CD4-positive, alpha-beta memory T cell (primary cell): ENCODE measurements around the gene LRRC3. TPM values are rescaled to one million over a fixed set of nuclear protein-coding genes. Genes with fewer than 3 reads are reported as not detected.
"Not testable (repeated sequence)": the region's sequence is repeated elsewhere in the genome, so short reads cannot be mapped to it uniquely, and the experiment has no call there.

Experiments used
- CTCF ChIA-PET: fragments of 350-600 bp; sonication (Branson Sonifier 250); formaldehyde crosslinking; loops from one replicate; lab custom pipeline; 2021; ENCODE audit warnings: inconsistent platforms; ENCODE audit not compliant: partially characterized antibody; lab: Charles Lee
- POLR2A ChIA-PET: fragments of 350-600 bp; sonication (Branson Sonifier 250); formaldehyde crosslinking; loops from one replicate; lab custom pipeline; 2021; ENCODE audit not compliant: partially characterized antibody; lab: Charles Lee
- DNase-seq, 5 donors: peaks; one replicate each; pipeline versions ENCODE4 v3.0.0 to v3.0.0-alpha.2; 2020 to 2022; ENCODE audit warnings: mixed read lengths in 1 of 5
- H3K27ac ChIP-seq: one replicate; pipeline ENCODE4 v1.7.0; 2013; ENCODE audit warnings: low read depth, low read length
- H3K27me3 ChIP-seq: 2 replicates; pipeline ENCODE4 v1.7.0; 2013; ENCODE audit warnings: mild to moderate bottlenecking, low read length, moderate library complexity; ENCODE audit not compliant: insufficient read depth
- H3K36me3 ChIP-seq: 2 replicates; pipeline ENCODE4 v1.7.0; 2013; ENCODE audit warnings: mild to moderate bottlenecking, low read length, moderate library complexity; ENCODE audit not compliant: insufficient read depth
- H3K4me1 ChIP-seq: 2 replicates; pipeline ENCODE4 v1.7.0; 2013; ENCODE audit warnings: mild to moderate bottlenecking, low read length, moderate library complexity; ENCODE audit not compliant: insufficient read depth
- H3K4me3 ChIP-seq, 2 donors: one replicate each; pipeline ENCODE4 v1.7.0; 2013; ENCODE audit warnings: low read length in 2 of 2, mild to moderate bottlenecking in 1 of 2
- H3K9me3 ChIP-seq, 2 donors: one replicate each; pipeline ENCODE4 v1.7.0; 2013; ENCODE audit warnings: low read length in 2 of 2, control low read depth in 1 of 2; ENCODE audit not compliant: control insufficient read depth in 1 of 2
- H3K27ac Mint-ChIP-seq, 7 donors: one replicate each; pipeline ENCODE4 v1.8.0; 2020 to 2021; ENCODE audit warnings: mixed read lengths in 7 of 7, mild to moderate bottlenecking in 6 of 7, inconsistent platforms in 3 of 7, moderate library complexity in 3 of 7
- H3K27me3 Mint-ChIP-seq, 2 donors: one replicate each; pipeline ENCODE4 v1.8.0; 2020 to 2021; ENCODE audit warnings: mixed read lengths in 2 of 2
- H3K36me3 Mint-ChIP-seq, 2 donors: one replicate each; pipeline ENCODE4 v1.8.0; 2020 to 2021; ENCODE audit warnings: mixed read lengths in 2 of 2, inconsistent platforms in 1 of 2, mild to moderate bottlenecking in 1 of 2
- H3K4me1 Mint-ChIP-seq, 4 donors: one replicate each; pipeline ENCODE4 v1.8.0; 2020 to 2021; ENCODE audit warnings: mixed read lengths in 4 of 4, mild to moderate bottlenecking in 1 of 4
- H3K4me3 Mint-ChIP-seq, 8 donors: one replicate each; pipeline ENCODE4 v1.8.0; 2020 to 2021; ENCODE audit warnings: mixed read lengths in 8 of 8, mild to moderate bottlenecking in 7 of 8, moderate library complexity in 6 of 8, inconsistent platforms in 3 of 8
- H3K9me3 Mint-ChIP-seq, 8 donors: one replicate each; pipeline ENCODE4 v1.8.0; 2020 to 2021; ENCODE audit warnings: mixed read lengths in 8 of 8, mild to moderate bottlenecking in 5 of 8, inconsistent platforms in 3 of 8, moderate library complexity in 1 of 8
- intact Hi-C: fragments of 100-400 bp; cut with micrococcal nuclease; formaldehyde crosslinking; loops from one replicate; pipeline ENCODE4 v1.15.1; 2023
- polyA plus RNA-seq, 2 donors: library from polyadenylated mRNA; unstranded; fragments of 300-500 nt; fragmentation: Illumina TruSeq; gene quantifications; one replicate each; pipeline ENCODE4 v1.2.3, GENCODE V29; 2021
- total RNA-seq, 2 experiments: library from RNA; stranded (reverse); gene quantifications; one replicate each; pipeline ENCODE4 v1.2.3, GENCODE V29; 2021

LRRC3 gene
- total and polyA plus RNA-seq, 4 experiments from 2014 or later, result 0.11 to 1.5 (median 1.0) TPM

DNA sequence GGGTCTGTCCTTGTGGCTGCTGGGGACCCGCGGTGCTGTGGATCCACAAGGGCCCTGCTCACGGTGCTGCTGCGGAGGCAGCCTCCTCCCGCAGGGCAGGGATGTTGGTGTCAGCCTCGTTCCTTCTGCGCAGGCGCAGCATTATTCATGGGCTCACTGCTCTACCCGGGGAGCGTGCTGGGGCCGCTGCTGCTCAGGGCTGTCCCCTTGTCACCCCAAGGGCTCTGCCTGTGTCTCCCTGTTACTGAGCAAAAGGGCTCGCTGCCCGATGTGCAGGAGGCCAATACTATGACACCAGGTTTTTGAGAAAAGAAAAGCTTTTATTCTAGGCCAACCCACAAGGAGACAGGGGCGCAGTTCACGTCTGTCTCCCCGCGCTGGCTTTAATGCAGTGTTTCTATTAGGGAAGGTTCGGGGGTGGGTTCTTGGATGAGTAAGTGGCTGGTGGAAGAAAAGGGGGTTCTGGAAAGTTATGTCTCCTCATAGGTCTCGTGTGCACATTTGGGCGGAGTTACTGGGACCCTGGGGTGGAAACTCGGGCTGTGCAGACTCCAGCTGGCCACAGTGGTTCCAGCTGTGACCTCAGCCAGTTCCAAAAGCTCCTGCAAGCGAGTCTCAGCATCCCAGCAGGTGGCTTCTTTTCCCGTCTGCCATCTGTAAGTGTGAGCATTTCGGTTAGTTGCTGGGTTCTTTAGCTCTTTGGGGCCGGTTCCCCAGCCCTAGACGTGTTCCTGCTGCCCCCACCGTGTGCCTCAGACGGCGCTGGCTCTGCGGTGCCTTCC, 40.8 kb upstream of the LRRC3 start:
- Mint-ChIP-seq H3K27me3 (peaks cover 0 to 1% of the 10 kb centered on the region in 2 donors), H3K27ac (no peak overlapping the region), H3K9me3 (peaks cover 0 to 2% (median 0%) of the 10 kb centered on the region in 8 donors), H3K4me3 (no peak overlapping the region), H3K4me1 (peaks cover 0 to 1% (median under 1%) of the 10 kb centered on the region in 4 donors), H3K36me3 (peaks cover 0 to 3% of the 10 kb centered on the region in 2 donors)
- ChIA-PET CTCF (no interaction called here), POLR2A (no interaction called here)
- no peaks in the 10 kb centered on the region for H3K9me3 ChIP-seq
- H3K4me1 ChIP-seq, result no peaks in the 10 kb centered on the region
- no peaks in the 10 kb centered on the region for H3K36me3 ChIP-seq
- no peaks in the 10 kb centered on the region for H3K27me3 ChIP-seq
- H3K4me3 ChIP-seq, result no peak overlapping the region
- no peak for DNase-seq
- intact Hi-C loops, result no loop called here
- H3K27ac ChIP-seq, result no peak overlapping the region

- Histone ChIP-seq H3K36me3 (no peaks in the 10 kb centered on the region), H3K27me3 (no peaks in the 10 kb centered on the region), H3K9me3 (no peaks in the 10 kb centered on the region), H3K27ac (no peak overlapping the region), H3K4me1 (no peaks in the 10 kb centered on the region), H3K4me3 (no peak overlapping the region)
- no peak overlapping the region for H3K4me3 Mint-ChIP-seq
- H3K4me1 Mint-ChIP-seq, result peaks cover 0 to 2% (median under 1%) of the 10 kb centered on the region in 4 donors
- H3K36me3 Mint-ChIP-seq, result peaks cover 0 to 6% of the 10 kb centered on the region in 2 donors
- ChIA-PET CTCF (no interaction called here), POLR2A (no interaction called here)
- no peak overlapping the region for H3K27ac Mint-ChIP-seq
- intact Hi-C loops, result no loop called here
- no peak for DNase-seq
- H3K9me3 Mint-ChIP-seq, result peaks cover 0 to 4% (median 0%) of the 10 kb centered on the region in 8 donors
- peaks cover 0 to 1% of the 10 kb centered on the region in 2 donors for H3K27me3 Mint-ChIP-seq
These were observed 40.0 kb upstream of the LRRC3 start for GRCh38 chr21:44415073-44416025.

- Mint-ChIP-seq H3K36me3 (peaks cover 0 to 6% of the 10 kb centered on the region in 2 donors), H3K27ac (no peak overlapping the region), H3K27me3 (peaks cover 0 to 1% of the 10 kb centered on the region in 2 donors), H3K4me3 (no peak overlapping the region), H3K9me3 (peaks cover 0 to 4% (median 0%) of the 10 kb centered on the region in 8 donors), H3K4me1 (peaks cover 0 to 2% (median under 1%) of the 10 kb centered on the region in 4 donors)
- H3K27me3 ChIP-seq, result no peaks in the 10 kb centered on the region
- intact Hi-C loops, result no loop called here
- CTCF ChIA-PET, result no interaction called here
- no peaks in the 10 kb centered on the region for H3K4me1 ChIP-seq
- H3K36me3 ChIP-seq, result no peaks in the 10 kb centered on the region
- POLR2A ChIA-PET, result no interaction called here
- H3K9me3 ChIP-seq, result no peaks in the 10 kb centered on the region
- no peak for DNase-seq
- H3K27ac ChIP-seq, result no peak overlapping the region
- H3K4me3 ChIP-seq, result no peak overlapping the region
These were observed 39.1 kb upstream of the LRRC3 start for GRCh38 chr21:44416193-44416592.

DNA sequence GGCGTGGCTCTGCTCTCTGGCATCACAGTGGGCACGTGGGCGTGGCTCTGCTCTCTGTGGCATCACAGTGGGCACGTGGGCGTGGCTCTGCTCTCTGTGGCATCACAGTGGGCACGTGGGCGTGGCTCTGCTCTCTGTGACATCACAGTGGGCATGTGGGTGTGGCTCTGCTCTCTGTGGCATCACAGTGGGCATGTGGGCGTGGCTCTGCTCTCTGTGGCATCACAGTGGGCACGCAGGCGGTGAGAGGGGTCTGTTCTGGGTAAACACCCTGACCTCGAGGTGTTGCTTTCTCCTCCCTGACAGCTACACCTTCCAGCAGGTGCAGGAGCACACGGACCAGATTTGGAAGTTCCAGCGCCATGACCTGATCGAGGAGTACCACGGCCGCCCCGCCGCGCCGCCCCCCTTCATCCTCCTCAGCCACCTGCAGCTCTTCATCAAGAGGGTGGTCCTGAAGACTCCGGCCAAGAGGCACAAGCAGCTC, 37.6 kb upstream of the LRRC3 start:
- H3K27ac Mint-ChIP-seq, H3K27me3 Mint-ChIP-seq, H3K36me3 ChIP-seq, intact Hi-C loops, H3K27me3 ChIP-seq, H3K27ac ChIP-seq, DNase-seq, H3K9me3 ChIP-seq, H3K4me3 ChIP-seq, H3K4me1 ChIP-seq, H3K36me3 Mint-ChIP-seq, H3K4me1 Mint-ChIP-seq, CTCF ChIA-PET, H3K4me3 Mint-ChIP-seq, POLR2A ChIA-PET, H3K9me3 Mint-ChIP-seq: not testable (repeated sequence)

DNA sequence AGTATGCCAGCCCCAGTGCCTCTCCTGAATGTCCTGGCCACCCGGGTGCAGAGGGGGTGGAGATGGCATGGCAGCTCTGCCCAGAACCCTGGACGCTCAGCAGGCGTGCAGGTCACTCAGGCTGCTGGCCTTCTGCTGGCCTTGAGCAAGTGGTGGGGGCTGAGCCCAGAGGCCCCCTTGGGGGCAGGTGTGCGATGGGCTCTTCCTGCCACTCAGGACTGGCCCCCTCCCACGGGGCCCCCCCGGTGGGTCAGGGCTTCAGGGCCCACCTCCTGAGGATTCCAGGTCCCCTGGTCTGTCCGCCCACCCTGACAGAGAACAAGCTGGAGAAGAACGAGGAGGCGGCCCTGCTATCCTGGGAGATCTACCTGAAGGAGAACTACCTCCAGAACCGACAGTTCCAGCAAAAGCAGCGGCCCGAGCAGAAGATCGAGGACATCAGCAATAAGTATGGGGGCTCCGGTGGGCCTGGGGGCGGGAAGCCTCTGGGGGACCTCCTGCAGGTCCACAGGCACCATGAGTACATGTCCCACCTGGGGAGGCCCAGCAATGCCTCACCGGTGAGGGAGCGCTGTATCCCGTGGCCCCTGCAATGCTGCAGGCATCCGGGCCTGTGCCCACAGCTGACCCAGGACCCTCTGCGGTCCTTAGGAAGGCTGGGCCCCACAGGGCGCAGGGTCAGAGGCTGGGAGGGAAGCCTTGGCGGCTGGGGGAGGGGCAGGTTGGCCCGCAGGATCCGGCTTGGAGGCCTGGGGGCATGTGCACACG, 37.0 kb upstream of the LRRC3 start:
- no peak for DNase-seq
- H3K4me1 Mint-ChIP-seq, result peaks cover 0 to 2% (median under 1%) of the 10 kb centered on the region in 4 donors
- intact Hi-C loops, result no loop called here

DNA sequence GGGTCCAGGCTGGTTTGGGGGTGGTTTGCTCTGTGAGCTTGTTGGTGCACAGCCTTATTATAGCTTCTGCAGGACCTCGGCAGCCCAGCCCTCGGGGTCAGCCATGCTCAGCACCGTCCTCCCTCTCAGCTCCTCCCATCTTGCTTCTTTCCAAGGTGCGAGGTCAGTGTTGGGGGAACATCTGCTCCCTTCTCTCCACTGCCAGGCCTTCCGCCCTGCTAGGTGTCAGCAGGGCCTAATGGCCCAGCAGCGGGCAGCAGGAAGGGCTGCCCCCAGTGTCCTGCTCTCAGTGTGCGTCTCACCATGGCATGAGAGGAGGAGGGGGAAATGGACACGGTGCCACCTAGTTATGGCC, 36.5 kb upstream of the LRRC3 start:
- POLR2A ChIA-PET, result no interaction called here
- peaks cover 0 to 4% (median 0%) of the 10 kb centered on the region in 8 donors for H3K9me3 Mint-ChIP-seq
- CTCF ChIA-PET, result no interaction called here
- Histone ChIP-seq H3K36me3 (no peaks in the 10 kb centered on the region), H3K4me3 (no peak overlapping the region), H3K27me3 (no peaks in the 10 kb centered on the region), H3K4me1 (no peaks in the 10 kb centered on the region), H3K27ac (no peak overlapping the region), H3K9me3 (no peaks in the 10 kb centered on the region)
- peaks cover 0 to 6% of the 10 kb centered on the region in 2 donors for H3K36me3 Mint-ChIP-seq
- no peak overlapping the region for H3K27ac Mint-ChIP-seq
- peaks cover 0 to 2% (median under 1%) of the 10 kb centered on the region in 4 donors for H3K4me1 Mint-ChIP-seq
- peaks cover 0 to 1% of the 10 kb centered on the region in 2 donors for H3K27me3 Mint-ChIP-seq
- no peak for DNase-seq
- no peak overlapping the region for H3K4me3 Mint-ChIP-seq
- intact Hi-C loops, result no loop called here

More for the DNA sequence above, 37.0 kb upstream of the LRRC3 start:
- no peaks in the 10 kb centered on the region for H3K9me3 ChIP-seq
- H3K4me1 ChIP-seq, result no peaks in the 10 kb centered on the region
- Mint-ChIP-seq H3K9me3 (peaks cover 0 to 4% (median 0%) of the 10 kb centered on the region in 8 donors), H3K27ac (no peak overlapping the region), H3K4me3 (no peak overlapping the region), H3K36me3 (peaks cover 0 to 6% of the 10 kb centered on the region in 2 donors), H3K27me3 (peaks cover 0 to 1% of the 10 kb centered on the region in 2 donors)
- ChIA-PET POLR2A (no interaction called here), CTCF (no interaction called here)
- H3K36me3 ChIP-seq, result no peaks in the 10 kb centered on the region
- no peak overlapping the region for H3K4me3 ChIP-seq
- H3K27me3 ChIP-seq, result no peaks in the 10 kb centered on the region
- no peak overlapping the region for H3K27ac ChIP-seq
